ENCODE measurements around the gene BTBD3.

Gene BTBD3

DNA sequence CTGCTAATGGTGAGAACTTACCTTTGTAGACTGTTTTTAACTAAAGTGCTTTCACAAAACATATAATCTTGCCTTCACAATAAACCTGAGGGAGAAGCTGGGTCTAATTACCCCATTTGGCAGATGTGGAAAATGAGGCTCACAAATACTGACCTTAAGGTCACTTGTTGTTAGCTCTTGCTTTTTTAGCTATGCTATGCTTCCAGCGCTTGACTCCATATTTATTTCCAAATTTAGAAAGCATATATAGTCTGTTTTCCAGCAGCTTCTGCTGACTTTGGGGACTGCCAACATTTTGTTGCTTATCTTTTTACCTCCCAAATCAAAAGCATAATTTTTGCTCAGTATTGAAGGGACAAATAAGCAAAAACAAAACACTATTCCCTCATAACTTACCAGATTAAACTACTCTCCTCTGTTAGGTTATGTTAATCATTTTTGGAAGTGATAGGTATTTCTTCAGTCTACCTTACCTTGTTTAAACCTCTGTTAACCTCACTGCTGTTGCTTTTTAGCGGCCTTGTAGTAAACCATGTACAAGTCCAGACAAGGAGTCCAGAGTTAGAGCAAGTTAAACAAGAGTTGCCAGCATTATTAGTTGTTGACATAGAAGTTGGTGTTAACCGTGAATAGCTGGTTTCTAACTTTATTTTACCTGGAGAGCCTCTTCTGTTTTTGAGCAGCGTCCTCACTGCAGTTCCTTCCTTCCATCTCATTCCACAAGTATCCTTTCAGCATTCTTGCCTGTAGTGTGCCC, 4.9 kb upstream of the BTBD3 start:
- DNase-seq (ENCODE audit: low read depth), result no peak

DNA sequence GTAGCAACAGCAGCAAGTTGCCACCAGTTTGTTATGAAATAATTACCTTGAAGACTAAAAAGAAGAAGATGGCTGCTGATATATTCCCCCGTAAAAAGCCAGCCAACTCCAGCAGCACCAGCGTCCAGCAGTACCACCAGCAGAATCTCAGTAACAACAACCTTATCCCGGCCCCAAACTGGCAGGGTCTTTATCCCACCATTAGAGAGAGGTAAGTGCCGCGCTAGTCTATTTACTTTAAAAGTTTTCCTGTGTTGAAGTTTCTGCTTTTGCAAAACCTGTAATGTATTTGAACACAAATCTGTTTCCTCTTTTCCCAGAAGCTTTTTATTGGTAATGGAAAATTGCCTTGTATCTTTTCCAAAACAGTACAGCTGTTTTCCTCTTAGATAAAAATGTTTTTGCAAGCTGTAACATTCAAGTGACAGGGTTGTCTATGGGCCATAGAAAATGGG, 725 bp downstream of the BTBD3 start:
- no peak for DNase-seq (ENCODE audit: low read depth)

DNA sequence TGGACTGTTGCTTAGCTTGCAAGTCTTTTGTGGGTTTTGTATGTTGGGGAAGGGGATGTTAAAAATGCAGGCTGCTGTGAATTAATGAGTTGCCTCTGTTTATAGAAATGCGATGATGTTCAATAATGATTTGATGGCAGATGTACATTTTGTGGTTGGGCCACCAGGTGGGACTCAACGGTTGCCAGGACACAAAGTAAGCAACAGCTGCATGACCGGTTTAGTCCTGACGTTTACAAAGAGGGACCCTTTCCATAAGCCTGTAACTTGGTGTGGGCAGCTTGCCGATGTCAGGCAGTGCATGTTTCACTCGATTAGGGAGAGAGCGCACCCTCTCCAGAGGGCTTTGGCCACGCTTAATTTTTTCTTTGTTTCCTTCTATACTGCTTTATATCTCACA, 1.3 kb downstream of the BTBD3 start:
- DNase-seq (ENCODE audit: low read depth), result no peak

DNA sequence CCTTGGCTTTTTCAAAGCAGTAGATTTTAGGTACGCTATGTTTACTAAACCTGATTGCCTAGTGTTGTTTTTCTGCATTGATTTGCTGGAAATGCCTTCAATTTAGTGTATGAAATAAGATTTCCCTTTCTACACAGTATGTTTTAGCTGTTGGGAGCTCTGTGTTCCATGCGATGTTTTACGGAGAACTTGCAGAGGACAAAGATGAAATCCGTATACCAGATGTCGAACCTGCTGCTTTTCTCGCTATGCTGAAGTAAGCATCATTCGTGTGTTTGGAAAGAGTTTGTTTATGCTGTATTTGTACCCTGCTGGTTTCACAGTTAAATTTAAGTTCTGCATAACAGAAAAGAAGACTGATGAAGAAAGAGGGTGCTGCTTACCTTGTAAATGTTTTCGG, 1.9 kb downstream of the BTBD3 start:
- no peak for DNase-seq (ENCODE audit: low read depth)

DNA sequence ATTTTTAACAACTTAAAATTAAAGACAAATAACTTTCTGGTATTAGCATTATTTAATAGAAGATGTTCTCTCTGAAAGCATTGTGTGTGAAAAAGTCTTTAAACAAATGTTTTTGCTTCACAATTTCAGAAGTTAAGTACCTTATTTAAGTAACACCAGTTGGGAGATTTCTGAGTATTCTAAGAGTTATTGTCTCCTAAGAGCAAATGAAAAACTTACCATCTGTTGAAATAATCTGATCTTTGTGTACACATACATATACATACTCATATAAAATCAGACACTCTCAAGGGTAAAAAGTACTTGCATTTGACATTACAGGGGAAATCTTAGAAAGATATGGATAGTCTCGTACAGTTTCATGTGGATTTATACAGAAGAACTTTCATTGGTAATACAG, 2.4 kb downstream of the BTBD3 start:
- DNase-seq (ENCODE audit: low read depth), result no peak

DNA sequence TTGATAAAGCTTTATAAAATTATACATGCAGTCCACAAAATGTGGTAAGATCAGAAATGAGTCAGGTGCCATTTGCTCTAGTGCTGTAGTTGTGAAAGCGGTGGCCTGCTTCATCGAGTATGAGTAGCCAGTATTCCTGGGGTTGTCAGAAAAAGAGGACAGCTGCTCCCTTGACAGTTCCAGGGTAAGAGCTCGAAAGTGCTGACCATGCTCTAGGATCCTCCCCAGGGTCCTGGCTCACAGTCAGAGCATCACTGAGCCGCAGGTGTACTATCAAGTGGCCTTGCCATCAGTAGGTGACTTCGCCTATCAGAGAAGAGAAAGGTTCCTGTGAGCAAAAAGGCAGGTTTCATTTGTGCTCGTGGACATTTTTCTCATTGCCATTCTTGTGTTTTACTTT, 3.6 kb downstream of the BTBD3 start:
- no peak for DNase-seq (ENCODE audit: low read depth)

DNA sequence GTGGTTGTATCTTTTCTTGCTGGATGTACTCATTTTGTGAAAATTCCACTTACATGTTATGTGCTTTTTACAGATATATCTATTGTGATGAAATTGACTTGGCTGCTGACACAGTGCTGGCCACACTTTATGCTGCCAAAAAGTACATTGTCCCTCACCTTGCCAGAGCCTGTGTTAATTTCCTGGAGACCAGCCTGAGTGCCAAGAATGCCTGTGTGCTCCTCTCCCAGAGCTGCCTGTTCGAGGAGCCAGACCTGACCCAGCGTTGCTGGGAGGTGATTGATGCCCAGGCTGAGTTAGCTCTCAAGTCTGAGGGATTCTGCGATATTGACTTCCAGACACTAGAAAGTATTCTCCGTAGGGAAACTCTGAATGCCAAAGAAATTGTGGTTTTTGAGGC, 4.9 kb downstream of the BTBD3 start:
- DNase-seq (ENCODE audit: low read depth), result no peak

DNA sequence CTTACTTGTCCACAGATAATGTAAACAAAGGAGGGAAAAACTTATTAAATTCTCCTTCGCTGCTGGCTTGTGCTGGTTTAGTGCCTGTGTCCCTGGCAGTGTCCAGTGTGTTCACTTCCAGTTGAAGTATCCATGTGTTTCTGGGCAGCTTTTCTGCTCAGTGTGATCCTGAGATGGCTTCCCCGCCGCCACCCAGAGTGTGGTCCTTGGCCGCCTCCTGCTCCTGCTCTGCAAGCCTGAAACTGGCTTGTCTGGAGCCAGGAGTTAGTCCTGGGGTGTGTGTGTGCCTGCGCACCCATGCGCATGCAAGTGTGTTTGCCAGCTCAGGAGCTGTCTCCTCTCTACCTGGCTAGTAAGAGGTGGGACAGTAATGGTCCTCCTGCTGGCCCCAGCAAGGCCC, 7.2 kb downstream of the BTBD3 start:
- no peak for DNase-seq (ENCODE audit: low read depth)

DNA sequence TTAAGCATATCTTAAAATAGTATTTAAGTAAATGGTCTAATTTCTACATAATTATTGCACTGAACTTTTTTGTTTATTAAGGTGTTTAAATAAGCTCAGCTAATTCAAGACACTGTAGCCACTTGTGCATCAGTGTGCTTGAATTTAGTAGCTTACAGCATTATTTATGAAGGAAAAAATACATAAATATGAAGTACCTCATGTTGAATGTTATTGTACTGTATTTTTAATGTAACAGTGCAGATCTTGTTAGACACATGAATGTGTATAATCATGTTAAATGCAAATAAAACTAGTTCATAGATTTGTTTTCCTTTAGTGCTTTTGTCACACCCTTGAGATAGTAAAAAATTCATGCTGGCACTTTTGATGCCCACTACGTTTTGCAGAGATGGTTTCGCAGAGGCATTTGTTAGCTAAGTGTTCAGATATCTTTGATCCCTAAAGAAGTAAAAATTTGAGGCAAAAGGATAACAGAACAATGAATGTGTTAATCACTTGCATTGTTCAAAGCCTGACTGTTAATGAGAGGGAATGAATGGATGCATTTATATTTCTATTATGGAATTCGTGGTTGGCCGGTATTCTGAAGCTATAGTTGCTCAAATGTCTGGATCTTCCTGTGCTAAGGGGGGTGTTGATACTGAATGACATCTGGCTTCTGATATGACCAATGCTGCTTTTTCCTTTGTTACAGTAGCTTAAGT, 8.8 kb downstream of the BTBD3 start:
- DNase-seq (ENCODE audit: low read depth), result no peak

DNA sequence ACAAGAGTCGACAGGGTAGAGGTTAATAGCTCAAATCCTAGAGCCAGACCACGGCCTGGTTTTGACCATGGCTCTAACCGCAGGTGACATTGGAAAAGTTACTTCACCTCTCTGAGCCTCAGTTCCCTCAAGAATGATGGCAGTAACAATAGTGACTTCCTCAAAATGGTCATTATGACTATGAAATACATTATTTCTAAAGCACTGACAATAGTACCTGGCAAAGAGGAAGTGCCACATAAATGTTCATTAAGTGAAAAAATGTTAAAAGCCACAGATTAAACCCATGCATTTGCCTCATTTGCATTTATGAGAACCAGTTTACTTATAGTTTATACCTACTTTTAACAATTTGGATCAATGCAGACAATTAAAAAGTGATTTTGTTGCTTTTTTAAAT, 12.3 kb downstream of the BTBD3 start:
- DNase-seq (ENCODE audit: low read depth), result no peak

DNA sequence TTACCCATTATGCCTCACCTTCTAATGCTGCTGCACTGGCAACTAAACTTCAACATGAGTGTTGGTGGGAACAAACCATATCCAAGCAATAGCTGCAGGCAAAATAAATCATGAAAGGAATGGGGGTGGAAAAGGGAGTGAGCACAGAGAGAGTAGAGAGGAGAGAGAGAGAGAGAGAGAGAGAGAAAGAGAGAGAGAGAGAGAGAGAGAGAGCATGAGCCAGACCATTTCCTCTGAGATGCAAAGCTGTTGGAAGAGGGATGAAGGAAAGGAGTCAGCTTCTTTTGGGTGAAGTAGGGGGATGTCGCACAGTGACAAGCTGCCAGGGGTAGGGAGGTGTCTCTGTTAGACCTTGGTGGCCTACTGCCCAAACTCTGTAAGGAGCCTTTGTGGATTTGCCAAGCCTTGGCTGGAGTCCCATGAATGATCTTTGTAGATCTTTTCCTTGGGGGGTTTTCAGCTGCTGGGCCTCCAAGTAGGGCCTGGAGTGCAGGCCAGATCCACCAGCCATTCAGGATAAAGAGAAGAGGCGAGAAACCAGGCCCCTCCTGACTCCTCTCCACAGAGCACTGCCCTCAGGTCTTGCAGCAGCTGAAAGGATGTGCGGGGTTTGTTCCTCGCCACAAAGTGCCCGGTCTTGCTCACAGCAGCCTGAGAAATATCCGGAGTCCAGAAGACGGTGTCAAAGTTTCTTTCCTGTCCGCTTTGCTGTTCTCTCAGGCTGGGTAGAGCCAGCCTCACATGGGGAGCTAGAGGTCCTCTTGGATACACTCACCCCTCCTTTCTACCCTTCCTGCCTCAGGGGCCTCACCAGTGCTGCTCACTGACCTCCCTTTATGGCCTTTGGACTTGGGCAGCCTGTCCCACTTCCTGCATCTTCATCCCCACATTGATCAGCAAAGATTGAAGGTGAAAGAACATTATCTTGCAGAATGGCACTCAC, 17.8 kb downstream of the BTBD3 start:
- no peak for DNase-seq (ENCODE audit: low read depth)

DNA sequence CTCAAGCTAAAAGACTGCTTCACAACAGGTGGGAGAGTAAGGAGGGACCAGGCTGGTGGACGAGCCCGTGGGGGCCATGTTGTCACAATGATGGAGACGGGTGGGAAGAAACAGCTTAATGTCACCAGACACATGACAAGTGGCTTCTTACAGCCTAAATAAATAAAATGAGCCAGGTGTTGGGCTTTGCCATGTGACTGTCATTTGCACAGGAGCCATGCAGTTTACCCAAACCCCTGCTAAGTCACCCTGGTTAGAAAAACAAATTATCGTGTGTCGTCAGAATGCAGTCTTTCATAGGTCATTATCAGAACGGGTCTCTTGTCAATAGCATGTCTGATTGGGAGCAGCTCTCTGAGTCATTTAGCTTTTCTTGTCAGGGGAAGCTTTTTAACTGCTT, 18.5 kb downstream of the BTBD3 start:
- DNase-seq (ENCODE audit: low read depth), result no peak

DNA sequence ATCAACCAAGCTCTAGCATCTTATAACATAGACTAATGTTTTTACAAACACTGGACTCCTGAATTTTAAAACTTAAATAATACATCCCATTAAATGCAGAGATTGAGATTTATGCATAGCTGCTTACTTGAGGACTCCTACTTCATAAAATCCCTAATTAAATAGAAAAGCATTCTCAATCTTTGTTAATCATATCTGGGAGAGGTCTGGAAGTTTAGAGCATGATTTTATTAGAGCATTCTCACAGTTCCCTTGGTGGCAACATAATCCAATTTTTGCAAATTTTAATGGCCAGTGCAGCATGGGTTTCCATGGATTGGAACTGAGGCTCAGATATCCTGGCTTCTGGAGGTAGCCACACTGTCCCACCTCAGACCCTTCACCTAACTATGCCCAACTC, 19.5 kb downstream of the BTBD3 start:
- DNase-seq (ENCODE audit: low read depth), result no peak

DNA sequence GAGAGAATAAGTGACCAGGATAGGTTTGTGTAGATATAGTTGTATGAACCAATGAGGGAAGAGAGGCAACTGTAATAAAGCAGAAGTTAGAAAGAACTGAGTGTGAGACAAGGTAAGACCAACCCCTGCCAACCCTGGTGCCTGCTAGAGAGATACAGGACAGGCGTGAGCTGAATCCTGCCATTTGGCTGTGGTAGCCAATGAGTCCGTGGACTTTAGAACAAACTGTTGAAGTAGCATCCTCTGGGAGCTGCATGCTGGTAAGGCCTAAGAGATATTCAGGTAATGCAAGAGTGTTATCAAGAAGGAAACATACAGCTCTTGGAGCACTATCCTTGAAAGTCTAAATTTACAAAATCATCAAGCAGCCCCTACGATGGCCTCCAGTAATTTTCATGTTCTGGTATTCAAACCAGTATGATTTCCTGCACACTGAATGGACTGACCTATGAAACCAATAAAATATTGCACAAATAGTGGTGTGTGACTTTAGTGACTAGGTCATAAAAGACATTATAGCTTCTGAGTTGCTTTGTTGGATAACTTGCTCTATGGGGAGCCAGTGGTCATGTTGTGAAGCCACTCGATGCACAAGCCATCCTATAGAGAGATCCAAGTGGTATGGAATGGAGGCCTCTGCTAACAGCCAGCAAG, 24.0 kb downstream of the BTBD3 start:
- DNase-seq (ENCODE audit: low read depth), result no peak

DNA sequence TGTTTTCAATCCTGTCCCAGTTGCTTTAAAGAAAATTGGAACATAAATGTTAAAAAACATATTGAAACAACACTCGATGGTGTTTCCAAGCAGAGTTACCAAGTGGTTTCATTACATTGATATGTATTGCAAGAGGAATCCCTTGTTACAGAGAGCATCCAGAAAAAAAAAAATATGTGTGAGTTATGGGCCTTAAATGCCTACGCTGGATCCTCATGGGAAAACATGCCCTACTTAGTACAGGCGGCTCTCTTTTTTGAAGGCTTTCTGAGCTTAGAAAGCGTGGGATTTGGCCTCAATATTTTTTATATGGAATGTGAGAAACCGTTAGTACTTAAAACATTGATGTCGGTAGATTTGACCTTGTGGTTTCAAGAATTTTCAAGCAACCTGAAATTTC, 26.1 kb downstream of the BTBD3 start:
- peak; percentile 58 for DNase-seq (ENCODE audit: low read depth)

DNA sequence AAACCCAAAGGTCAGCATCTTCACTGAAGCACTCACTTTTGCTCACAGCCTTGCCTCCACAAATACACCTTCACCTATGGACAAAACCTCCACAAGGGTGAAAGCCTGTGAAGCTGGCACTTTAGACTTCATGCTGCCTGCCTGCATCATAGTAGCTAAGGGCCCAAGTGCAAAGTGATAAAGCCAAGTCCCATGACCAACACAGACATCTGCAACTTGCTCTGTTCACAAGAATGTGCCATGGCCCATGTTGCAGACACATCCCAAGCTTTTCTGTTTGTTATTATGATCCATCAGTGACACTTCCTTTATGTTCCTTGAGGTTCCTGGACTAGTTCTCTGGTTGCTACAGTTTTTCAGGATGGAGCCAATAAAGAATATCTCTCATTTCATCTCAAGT, 31.1 kb downstream of the BTBD3 start:
- no peak for DNase-seq (ENCODE audit: low read depth)

DNA sequence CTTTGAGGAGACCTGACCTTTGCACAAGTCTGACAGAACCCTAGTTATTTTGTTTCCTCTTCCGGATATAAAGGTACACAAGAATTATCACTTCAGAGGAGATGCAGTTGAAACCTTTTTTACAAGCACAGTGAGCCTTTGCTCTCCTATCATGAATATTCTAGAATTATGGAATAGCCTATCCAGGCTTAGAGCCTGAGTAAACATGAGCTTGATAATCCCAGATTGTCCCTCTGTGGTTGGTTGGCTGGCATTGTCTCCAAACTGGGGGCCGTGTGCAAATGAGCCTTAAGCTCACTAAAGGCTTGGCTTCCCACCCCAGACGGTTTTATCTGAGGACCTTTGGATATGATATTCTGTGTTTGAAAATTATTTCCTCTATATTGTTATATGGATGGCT, 32.0 kb downstream of the BTBD3 start:
- no peak for DNase-seq (ENCODE audit: low read depth)

DNA sequence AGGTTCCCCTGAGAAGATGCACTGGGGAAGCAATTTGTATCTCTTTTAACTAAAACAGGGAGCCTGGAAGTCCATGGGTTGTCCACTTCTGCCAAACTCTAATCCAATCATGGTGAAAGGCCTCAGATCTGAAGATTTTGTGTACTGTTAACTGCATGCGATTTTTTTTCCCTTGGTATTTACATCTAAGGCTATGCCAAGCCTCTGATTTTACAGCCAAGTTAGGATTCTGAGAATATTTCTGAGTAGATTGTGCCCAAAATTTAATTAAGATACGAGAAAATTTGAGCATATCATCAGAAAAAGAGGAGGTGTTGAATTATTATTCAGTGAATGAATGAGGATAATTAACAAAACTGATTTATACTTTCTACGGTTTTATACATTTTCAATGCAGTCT, 34.0 kb downstream of the BTBD3 start:
- no peak for DNase-seq (ENCODE audit: low read depth)

DNA sequence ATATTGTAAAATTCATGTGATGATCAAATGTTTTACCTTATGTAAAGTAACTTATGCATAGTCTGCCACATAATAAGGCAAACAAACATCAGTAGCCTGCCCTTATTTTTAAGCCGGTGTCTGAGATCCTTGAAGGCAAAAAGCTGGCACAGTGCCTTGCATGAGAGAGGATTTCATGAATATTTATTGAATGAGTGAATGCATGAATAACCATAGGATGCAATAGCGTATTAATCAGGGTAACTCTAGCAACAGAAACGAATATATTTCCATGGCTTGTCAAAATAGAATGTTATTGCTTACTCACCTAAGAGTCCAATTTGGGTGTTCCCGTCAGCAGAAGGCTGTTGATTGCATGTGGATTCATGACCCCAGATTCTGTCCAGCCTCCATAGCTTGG, 34.9 kb downstream of the BTBD3 start:
- no peak for DNase-seq (ENCODE audit: low read depth)

DNA sequence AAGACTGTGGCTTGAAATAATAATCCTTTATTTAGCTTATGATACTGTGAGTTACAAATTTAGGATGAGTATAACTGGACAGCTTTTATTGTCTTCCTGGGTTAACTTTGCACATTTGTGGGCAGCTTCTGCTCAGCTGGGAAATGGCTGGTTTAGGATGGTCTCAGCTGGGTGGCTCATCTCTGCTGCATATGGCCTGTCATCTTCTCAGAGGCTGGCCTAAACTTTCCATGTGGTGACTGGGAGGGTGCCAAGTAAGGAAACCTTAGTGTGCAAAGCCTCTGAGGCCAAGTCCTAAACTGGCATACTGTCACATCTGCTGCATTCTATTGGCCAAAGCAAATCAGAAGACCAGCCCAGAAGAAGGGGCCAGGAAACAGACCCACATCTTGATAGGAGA, 40.2 kb downstream of the BTBD3 start:
- DNase-seq (ENCODE audit: low read depth), result no peak

DNA sequence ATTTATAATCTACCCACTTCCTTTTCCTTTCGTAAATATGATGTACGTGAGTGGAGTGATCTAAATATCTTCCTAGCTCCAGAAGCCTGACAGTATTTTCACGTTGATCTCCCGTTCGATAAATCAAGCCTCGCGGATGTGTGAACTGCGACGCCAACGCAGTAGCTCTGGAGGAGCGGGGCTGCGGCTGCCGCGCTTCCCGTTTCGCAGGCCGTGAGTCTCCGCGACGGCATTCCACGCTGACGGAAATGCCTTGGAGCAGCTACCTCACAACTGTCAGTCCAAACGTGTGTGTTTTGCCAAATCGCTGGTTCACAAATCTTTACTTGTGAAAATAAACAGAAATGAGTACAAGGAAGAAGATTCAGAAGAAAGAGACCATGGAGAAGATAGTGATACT, 41.2 kb downstream of the BTBD3 start:
- DNase-seq (ENCODE audit: low read depth), result peak; percentile 31

DNA sequence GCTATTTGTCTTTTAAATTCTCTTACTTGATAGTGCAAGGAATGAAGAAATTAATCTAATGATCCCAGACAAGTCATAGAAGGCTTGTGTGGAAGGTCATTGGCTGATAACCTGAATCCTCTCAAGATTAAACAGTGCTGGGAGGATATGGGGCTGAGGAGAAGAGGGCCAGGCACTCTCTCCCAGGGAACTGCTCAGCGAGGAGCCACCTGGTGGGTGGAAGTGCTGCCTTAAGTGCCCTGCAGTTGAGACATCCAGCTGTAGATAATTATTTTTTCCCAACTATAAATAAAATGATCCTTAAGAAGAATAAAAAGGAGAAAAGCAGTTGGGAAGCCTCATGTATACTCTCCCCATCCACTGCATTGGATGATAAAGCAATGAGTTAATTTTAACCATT, 47.9 kb downstream of the BTBD3 start:
- no peak for DNase-seq (ENCODE audit: low read depth)

Data from amniotic epithelial cell (primary cell).